Nephron progenitor cell (in vitro differentiated cells): Measurements from ENCODE around the gene FAM53B.
"Not testable (repeated sequence)": the region's sequence is repeated elsewhere in the genome, so short reads cannot be mapped to it uniquely, and the experiment has no call there.

Experiments
- DNase-seq: peaks from one replicate; pipeline ENCODE4 v3.0.0; 2021
- H3K27ac Mint-ChIP-seq: 2 replicates; pipeline ENCODE4 v1.8.0; 2021; ENCODE audit warnings: mild to moderate bottlenecking, moderate library complexity, mixed read lengths
- H3K27me3 Mint-ChIP-seq: 2 replicates; pipeline ENCODE4 v1.8.0; 2021; ENCODE audit warnings: mild to moderate bottlenecking, low read depth, mixed read lengths; ENCODE audit not compliant: poor library complexity
- H3K36me3 Mint-ChIP-seq: 2 replicates; pipeline ENCODE4 v1.8.0; 2021; ENCODE audit warnings: low read depth, mixed read lengths
- H3K4me1 Mint-ChIP-seq: 2 replicates; pipeline ENCODE4 v1.8.0; 2021; ENCODE audit warnings: mixed read lengths
- H3K4me3 Mint-ChIP-seq: 2 replicates; pipeline ENCODE4 v1.8.0; 2021; ENCODE audit warnings: mild to moderate bottlenecking, moderate library complexity, mixed read lengths
- H3K9me3 Mint-ChIP-seq: 2 replicates; pipeline ENCODE4 v1.8.0; 2021; ENCODE audit warnings: mild to moderate bottlenecking, moderate library complexity, mixed read lengths
- TF ChIP-seq, protein P1 (sequence below): fragments of 200-600 bp; sonication (generic); IDR thresholded peaks from 2 replicates; pipeline ENCODE4 v1.5.0; 2021; ENCODE audit warnings: antibody characterized with exemption

The FAM53B gene

DNA sequence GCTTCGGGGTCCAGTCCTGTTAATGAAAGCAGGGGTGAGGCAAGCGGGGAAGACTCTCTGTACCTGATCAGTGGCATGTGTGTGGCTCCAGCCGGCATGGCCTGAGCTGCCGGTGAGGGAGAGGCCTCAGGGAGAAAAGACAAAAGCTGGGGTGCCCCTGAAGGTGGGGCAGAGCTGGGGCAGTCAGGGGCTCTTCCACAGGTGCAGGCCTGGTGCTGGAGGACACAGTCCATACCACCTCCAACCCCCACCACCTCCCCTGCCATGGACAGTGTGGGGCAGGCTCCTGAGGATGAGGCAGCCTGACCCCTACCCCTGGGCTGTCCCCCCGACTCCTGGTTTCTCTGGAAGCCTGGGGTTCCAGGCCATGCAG is 153.1 kb downstream of the FAM53B start:
- H3K27ac Mint-ChIP-seq: peak overlapping the region; percentile 3

DNA sequence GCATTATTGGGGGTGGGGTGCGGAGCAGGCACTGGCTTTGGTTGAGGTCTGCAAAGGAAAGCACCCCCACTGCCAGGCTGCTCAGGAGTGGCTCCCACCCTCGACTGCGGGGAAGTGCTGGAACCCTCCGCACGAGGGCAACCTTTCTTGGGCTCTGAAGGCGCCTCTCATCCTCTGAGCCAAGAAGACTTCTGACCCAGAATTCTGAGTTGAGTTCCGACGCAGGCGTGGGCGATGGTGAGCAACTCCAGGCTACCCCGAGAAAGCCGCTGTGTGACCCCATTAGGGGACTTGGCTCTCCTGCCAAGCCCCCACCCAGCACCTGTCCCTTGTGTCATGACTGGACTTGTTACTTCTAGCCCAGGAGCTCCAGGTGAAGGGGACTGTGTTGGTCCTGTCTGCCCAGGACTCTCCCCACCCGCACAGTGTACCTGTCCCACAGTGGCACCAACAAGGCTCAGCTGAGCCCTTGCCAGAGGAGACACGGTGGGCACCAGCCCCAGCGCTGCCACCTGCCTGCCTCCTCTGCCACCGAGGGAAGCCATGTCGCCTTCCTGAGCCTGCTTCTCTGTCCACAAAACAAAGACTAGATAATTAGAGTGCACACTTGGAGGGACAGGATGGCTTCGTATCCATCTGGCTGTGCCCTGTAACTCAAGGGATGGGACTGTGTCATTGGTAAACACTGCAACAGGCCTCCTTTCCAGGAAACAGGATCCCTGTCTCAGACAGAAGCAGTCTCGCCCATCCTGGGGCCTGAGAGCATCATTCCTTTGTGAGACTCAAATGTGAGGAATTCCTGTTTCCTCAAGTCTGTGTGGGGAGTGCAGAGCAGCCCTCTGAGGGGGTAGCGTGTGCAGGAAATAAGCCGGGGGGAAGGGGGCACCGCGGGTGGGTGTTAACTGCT is 153.7 kb downstream of the FAM53B start:
- Mint-ChIP-seq H3K27me3 (peaks cover 12% of the 10 kb centered on the region), H3K27ac (peak overlapping the region; percentile 93), H3K4me1 (peaks cover 46% of the 10 kb centered on the region), H3K9me3 (peaks cover 11% of the 10 kb centered on the region), H3K36me3 (peaks cover 7% of the 10 kb centered on the region), H3K4me3 (peak overlapping the region; percentile 28)
- no peak for DNase-seq
- TF ChIP-seq, protein P1, sequence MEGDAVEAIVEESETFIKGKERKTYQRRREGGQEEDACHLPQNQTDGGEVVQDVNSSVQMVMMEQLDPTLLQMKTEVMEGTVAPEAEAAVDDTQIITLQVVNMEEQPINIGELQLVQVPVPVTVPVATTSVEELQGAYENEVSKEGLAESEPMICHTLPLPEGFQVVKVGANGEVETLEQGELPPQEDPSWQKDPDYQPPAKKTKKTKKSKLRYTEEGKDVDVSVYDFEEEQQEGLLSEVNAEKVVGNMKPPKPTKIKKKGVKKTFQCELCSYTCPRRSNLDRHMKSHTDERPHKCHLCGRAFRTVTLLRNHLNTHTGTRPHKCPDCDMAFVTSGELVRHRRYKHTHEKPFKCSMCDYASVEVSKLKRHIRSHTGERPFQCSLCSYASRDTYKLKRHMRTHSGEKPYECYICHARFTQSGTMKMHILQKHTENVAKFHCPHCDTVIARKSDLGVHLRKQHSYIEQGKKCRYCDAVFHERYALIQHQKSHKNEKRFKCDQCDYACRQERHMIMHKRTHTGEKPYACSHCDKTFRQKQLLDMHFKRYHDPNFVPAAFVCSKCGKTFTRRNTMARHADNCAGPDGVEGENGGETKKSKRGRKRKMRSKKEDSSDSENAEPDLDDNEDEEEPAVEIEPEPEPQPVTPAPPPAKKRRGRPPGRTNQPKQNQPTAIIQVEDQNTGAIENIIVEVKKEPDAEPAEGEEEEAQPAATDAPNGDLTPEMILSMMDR: no peak

More for the DNA sequence above, 153.1 kb downstream of the FAM53B start:
- Mint-ChIP-seq H3K27me3 (peaks cover 15% of the 10 kb centered on the region), H3K36me3 (peaks cover 7% of the 10 kb centered on the region), H3K9me3 (peaks cover 11% of the 10 kb centered on the region), H3K4me3 (no peak overlapping the region), H3K4me1 (peaks cover 45% of the 10 kb centered on the region)
- TF ChIP-seq, protein P1: no peak
- DNase-seq: no peak

DNA sequence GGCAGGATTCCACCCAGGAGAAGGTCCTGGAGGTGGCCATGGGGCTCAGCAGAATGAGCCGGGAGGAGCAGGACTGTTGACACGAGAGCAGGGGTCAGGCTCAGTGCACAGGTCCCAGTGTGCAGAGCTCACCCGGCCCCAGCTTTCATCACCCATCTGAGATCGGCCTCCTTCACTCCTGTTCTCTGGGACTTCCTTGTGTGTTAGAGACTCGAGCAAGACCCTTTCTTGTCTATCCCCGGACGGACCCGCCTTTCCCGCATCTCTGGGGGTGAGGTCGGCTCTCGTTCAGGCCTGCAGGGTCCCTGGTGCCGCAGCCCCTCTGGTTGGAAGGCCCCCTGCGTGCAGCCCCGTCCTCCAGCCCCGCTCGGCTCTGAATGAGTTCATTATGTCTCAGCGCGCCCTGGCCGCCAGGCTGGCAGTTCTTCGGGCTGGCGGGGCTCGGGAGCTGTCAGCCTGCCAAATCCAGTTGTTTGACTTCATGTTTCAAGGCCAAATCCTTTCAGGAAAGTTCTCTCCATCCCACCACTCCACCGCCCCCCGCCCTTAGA is 154.6 kb downstream of the FAM53B start:
- Mint-ChIP-seq H3K36me3 (peaks cover 7% of the 10 kb centered on the region), H3K27me3 (peaks cover 9% of the 10 kb centered on the region), H3K4me3 (peak overlapping the region; percentile 36), H3K27ac (no peak overlapping the region), H3K4me1 (peaks cover 46% of the 10 kb centered on the region), H3K9me3 (peaks cover 11% of the 10 kb centered on the region)
- TF ChIP-seq, protein P1: no peak
- DNase-seq: no peak

DNA sequence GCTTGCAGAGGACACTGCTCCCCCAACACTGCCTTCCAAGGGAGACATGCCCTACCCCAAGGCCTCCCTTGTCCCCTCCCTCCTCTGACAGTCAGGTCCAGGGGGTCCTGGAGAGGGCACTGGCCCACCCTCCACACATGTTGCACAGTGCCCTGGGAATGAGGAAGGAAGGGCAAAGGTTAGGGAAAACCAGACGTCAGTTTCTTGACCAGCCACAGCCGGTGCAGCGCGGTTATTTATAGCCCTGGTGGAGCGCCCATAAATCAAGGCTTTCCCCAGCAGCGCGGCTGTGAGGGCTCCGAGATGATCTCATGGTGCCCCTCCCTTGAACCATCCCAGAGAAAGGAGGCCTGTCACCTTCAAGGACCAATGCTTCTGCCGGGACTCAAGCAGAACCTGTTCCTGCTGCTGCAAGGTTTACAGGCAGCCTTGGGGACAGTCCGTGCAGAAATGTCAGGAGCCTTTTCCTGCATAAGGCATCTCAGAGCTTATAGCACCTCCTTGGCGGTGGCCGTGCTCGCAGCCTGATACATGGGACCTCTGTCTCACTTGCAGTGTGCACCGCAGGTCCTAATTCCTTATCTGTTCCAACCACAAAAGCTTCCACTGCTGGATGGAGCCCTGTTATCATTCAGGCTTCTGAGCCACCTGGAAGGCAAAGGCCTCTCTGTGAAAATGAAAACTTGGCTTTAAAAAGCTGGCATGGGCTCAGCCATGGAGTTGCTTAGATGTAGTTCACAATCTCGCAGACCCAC is 155.3 kb downstream of the FAM53B start:
- H3K27ac Mint-ChIP-seq: no peak overlapping the region
- peak; percentile 79 for DNase-seq

DNA sequence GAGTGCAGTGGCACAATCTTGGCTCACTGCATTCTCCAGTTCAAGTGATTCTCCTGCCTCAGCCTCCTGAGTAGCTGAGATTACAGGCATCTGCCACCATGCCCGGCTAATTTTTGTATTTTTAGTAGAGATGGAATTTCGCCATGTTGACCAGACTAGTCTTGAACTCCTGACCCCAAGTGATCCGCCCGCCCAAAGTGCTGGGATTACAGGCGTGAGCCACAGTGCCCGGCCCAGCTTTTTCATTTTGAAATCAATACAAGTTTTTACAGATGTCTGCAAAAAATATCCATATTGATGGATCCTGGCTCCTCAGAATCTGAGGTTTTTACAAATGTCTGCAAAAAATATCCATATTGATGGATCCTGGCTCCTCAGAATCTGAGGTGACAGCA is 155.8 kb downstream of the FAM53B start:
- Mint-ChIP-seq H3K4me1 (peaks cover 46% of the 10 kb centered on the region), H3K9me3 (peaks cover 18% of the 10 kb centered on the region), H3K27ac (peak overlapping the region; percentile 57), H3K27me3 (peaks cover 14% of the 10 kb centered on the region)
- DNase-seq, H3K4me3 Mint-ChIP-seq, H3K36me3 Mint-ChIP-seq: not testable (repeated sequence)

More for the DNA sequence above, 155.3 kb downstream of the FAM53B start:
- peaks cover 46% of the 10 kb centered on the region for H3K4me1 Mint-ChIP-seq
- peaks cover 7% of the 10 kb centered on the region for H3K36me3 Mint-ChIP-seq
- H3K9me3 Mint-ChIP-seq: peaks cover 12% of the 10 kb centered on the region
- H3K27me3 Mint-ChIP-seq: peaks cover 11% of the 10 kb centered on the region
- H3K4me3 Mint-ChIP-seq: peak overlapping the region; percentile 36
- TF ChIP-seq, protein P1: no peak

DNA sequence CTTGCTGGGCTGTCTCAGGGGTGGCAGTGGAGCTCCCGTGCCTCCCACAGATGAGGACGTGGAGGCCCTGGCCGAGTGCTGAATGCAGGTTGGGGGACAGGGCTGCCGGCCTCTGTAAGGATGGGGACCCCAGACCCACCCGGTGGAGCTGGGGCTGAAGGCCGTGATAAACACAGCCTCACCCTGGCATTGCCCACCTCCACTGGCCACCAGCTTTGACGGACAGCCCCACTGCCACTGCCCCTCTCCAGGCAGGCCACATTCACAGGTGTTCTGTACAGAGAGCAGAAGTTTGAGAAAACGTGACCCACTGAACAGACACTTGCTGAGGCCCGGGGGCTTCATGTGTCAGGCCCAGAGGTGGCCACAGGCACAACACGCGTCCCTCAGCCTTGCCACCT is 156.4 kb downstream of the FAM53B start:
- DNase-seq: no peak
- H3K4me1 Mint-ChIP-seq: peaks cover 46% of the 10 kb centered on the region
- peaks cover 16% of the 10 kb centered on the region for H3K27me3 Mint-ChIP-seq
- TF ChIP-seq, protein P1: no peak
- no peak overlapping the region for H3K4me3 Mint-ChIP-seq
- H3K27ac Mint-ChIP-seq: no peak overlapping the region
- H3K36me3 Mint-ChIP-seq: peaks cover 8% of the 10 kb centered on the region
- peaks cover 23% of the 10 kb centered on the region for H3K9me3 Mint-ChIP-seq
